Neural crest cell (in vitro differentiated cells): ENCODE measurements around the gene LRMDA. TPM values are rescaled to one million over a fixed set of nuclear protein-coding genes. Genes with fewer than 3 reads are reported as not detected.

Experiments
- DNase-seq: peaks from one replicate; pipeline ENCODE4 v3.0.0; 2021; ENCODE audit warnings: low read depth, mixed read lengths, low spot score
- H3K27ac Mint-ChIP-seq: one replicate; pipeline ENCODE4 v1.8.0; 2021; ENCODE audit warnings: mild to moderate bottlenecking, mixed read lengths; ENCODE audit not compliant: unreplicated experiment
- H3K27me3 Mint-ChIP-seq: 2 replicates; pipeline ENCODE4 v1.8.0; 2021; ENCODE audit warnings: low read depth, mild to moderate bottlenecking, mixed read lengths
- H3K36me3 Mint-ChIP-seq: 2 replicates; pipeline ENCODE4 v1.8.0; 2021; ENCODE audit warnings: low read depth, mild to moderate bottlenecking, mixed read lengths
- H3K4me1 Mint-ChIP-seq: 2 replicates; pipeline ENCODE4 v1.8.0; 2021; ENCODE audit warnings: mixed read lengths
- H3K4me3 Mint-ChIP-seq: one replicate; pipeline ENCODE4 v1.8.0; 2021; ENCODE audit warnings: mild to moderate bottlenecking, mixed read lengths
- H3K9me3 Mint-ChIP-seq: 2 replicates; pipeline ENCODE4 v1.8.0; 2021; ENCODE audit warnings: mixed read lengths
- total RNA-seq: library from RNA; stranded (reverse); gene quantifications from 2 replicates; pipeline ENCODE4 v1.2.1, GENCODE V29; 2021
- TF ChIP-seq, protein P1 (sequence below): fragments of 200-600 bp; sonication (generic); conservative IDR thresholded peaks from 2 replicates; pipeline ENCODE4 v1.5.0; 2021; ENCODE audit warnings: antibody characterized with exemption, mild to moderate bottlenecking

LRMDA gene
- total RNA-seq, 1 donor from 2014 or later, result 3.1 TPM

DNA sequence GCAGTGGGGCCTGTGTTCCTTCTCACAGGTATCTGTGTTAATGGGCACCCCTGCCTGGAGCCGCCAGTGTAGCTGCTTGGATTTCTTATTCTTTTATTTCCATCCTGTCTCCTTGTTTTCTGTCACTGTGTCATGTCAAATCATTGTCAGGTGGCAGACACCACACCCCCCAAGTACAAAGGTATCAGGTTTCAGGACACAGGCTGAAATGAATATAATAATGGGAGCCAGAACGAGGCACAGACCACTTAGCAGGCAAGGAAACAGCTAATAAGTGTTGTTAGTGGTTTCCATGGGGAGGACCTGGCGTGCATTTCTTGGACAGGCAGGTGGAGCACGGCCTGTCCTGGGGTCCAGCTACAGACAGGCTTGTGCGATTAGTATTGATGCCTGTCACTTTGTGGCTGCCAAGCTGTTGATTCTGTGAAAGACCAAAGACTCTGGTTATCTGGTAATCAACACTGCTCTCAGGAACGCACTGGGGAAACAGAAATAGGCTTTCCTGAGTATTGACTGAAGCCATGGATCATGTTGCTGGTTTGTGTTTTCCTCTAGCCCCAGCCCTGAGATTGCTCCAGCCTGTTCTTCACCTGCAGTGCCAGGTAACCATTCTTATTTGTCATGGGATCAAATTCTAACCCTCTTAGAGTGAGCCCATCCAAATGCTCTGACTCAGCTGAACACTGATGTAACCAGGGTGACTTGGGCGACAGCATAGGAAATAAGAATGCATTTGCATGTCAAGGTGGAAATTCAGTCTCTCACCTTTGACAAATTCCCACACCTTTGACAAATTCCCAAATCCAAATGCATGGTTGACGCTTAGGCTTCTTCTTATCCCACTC lies 1002.0 kb downstream of the LRMDA start:
- TF ChIP-seq, protein P1, sequence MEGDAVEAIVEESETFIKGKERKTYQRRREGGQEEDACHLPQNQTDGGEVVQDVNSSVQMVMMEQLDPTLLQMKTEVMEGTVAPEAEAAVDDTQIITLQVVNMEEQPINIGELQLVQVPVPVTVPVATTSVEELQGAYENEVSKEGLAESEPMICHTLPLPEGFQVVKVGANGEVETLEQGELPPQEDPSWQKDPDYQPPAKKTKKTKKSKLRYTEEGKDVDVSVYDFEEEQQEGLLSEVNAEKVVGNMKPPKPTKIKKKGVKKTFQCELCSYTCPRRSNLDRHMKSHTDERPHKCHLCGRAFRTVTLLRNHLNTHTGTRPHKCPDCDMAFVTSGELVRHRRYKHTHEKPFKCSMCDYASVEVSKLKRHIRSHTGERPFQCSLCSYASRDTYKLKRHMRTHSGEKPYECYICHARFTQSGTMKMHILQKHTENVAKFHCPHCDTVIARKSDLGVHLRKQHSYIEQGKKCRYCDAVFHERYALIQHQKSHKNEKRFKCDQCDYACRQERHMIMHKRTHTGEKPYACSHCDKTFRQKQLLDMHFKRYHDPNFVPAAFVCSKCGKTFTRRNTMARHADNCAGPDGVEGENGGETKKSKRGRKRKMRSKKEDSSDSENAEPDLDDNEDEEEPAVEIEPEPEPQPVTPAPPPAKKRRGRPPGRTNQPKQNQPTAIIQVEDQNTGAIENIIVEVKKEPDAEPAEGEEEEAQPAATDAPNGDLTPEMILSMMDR, result no peak
- Mint-ChIP-seq H3K27me3 (no peaks in the 10 kb centered on the region), H3K4me1 (peaks cover 31% of the 10 kb centered on the region), H3K9me3 (peaks cover 2% of the 10 kb centered on the region), H3K36me3 (no peaks in the 10 kb centered on the region), H3K4me3 (no peak overlapping the region), H3K27ac (no peak overlapping the region)
- DNase-seq, result no peak

DNA sequence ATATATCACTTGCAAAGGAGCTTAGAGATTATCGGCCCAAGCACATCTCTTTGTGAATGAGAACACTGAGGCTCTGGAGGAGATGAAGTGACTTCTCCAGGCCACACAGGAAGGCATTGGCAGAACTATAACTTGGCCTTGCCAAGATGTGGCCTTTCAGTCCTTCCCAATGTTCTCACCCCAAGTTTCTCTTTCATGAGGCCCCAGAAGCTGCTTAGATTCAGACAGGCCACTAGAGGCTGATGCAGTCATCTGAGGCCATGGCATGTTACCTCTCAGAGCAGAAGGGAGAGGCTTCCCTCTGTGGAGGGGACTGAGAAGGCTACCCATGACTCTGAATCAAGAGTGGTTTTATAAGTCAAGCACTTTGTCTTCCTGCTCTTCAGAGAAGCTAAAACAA lies 1003.7 kb downstream of the LRMDA start:
- Mint-ChIP-seq H3K27me3 (no peaks in the 10 kb centered on the region), H3K27ac (no peak overlapping the region)
- no peak for DNase-seq

DNA sequence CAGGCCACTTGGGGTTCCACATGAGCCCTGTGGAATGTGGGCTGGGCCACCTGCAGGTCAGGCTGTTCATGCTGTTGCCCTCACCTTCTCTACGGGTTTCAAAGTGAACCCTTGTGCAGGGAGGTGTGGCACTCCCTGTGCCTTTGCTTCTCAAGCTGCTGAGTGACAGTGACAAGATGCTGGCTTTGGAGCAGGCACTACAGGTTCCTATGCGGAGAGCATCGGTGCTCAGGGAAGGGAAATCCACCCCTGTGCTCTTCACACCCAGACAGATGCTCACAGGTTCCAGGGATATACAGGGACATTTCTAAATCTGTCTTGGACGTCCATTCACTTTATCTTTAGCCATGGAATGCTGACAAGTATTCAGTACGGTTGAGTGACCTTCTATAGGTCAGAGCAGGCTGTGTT lies 1005.0 kb downstream of the LRMDA start:
- Mint-ChIP-seq H3K27ac (no peak overlapping the region), H3K27me3 (no peaks in the 10 kb centered on the region), H3K36me3 (no peaks in the 10 kb centered on the region), H3K4me1 (peaks cover 6% of the 10 kb centered on the region), H3K4me3 (no peak overlapping the region), H3K9me3 (peaks cover 2% of the 10 kb centered on the region)
- TF ChIP-seq, protein P1, result no peak
- no peak for DNase-seq

More for the DNA sequence above, 1003.7 kb downstream of the LRMDA start:
- TF ChIP-seq, protein P1, result no peak
- no peaks in the 10 kb centered on the region for H3K36me3 Mint-ChIP-seq
- H3K9me3 Mint-ChIP-seq, result peaks cover 2% of the 10 kb centered on the region
- no peak overlapping the region for H3K4me3 Mint-ChIP-seq
- H3K4me1 Mint-ChIP-seq, result peaks cover 15% of the 10 kb centered on the region

DNA sequence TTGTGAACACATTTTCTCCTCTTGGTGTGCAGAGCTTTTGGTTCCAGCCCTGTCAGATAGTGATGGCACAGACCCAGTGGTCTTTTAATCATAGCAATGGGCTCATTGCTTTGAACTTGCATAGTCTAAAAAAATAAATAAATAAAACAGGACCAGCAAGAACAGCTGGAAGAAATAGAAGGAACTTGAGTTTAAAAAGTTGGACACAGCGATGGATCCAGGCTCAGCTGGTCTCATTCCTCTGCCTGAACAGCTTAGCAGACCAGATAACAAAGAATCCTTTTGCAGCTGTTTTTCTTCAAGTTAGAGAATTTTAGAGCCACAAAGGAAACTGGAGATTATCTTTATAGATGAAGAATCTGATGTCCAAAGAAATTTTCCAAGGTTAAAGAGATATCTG lies 1005.6 kb downstream of the LRMDA start:
- Mint-ChIP-seq H3K36me3 (no peaks in the 10 kb centered on the region), H3K27ac (no peak overlapping the region), H3K4me1 (peaks cover 6% of the 10 kb centered on the region), H3K4me3 (no peak overlapping the region), H3K27me3 (no peaks in the 10 kb centered on the region), H3K9me3 (peaks cover 2% of the 10 kb centered on the region)
- TF ChIP-seq, protein P1, result no peak
- DNase-seq, result no peak

DNA sequence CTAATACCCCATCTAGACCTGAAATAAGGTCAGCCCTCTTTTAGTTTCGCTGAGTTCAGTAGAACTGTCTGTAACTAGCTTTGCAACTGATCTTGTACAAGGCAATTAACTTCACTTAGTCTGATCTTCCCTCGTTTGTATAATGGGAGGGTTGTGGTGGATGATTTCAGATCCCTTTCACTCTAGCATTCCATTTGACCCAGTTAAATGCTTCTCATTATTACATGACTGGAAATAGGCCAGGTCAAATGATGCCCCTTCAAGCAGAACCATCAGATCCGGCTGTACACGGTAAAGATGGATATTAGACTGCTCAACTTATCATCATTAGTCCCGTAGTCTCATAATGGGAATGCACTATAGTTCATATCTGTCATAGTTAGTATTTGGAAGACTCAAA lies 1009.0 kb downstream of the LRMDA start:
- no peaks in the 10 kb centered on the region for H3K27me3 Mint-ChIP-seq
- H3K9me3 Mint-ChIP-seq, result peaks cover 1% of the 10 kb centered on the region

More for the DNA sequence above, 1009.0 kb downstream of the LRMDA start:
- no peak overlapping the region for H3K4me3 Mint-ChIP-seq
- TF ChIP-seq, protein P1, result no peak
- no peaks in the 10 kb centered on the region for H3K36me3 Mint-ChIP-seq
- DNase-seq, result no peak
- no peak overlapping the region for H3K27ac Mint-ChIP-seq
- no peaks in the 10 kb centered on the region for H3K4me1 Mint-ChIP-seq
